ENCODE measurements around the gene RNF34.

The RNF34 gene

GRCh38 chr12:121466794-121467637, 67.1 kb downstream of the RNF34 start:
- DNase-seq (ENCODE audit: low read depth in 2 of 2): peak; percentile 82 to 85

- no peak for DNase-seq (ENCODE audit: low read depth in 2 of 2)
Measured at GRCh38 chr12:121467638-121468498, 68.0 kb downstream of the RNF34 start.

GRCh38 chr12:121468499-121468801, 68.5 kb downstream of the RNF34 start:
- no peak for DNase-seq (ENCODE audit: low read depth in 2 of 2)

- DNase-seq (ENCODE audit: low read depth in 2 of 2): no peak
Measured at GRCh38 chr12:121470751-121471150, 70.8 kb downstream of the RNF34 start.

- DNase-seq (ENCODE audit: low read depth in 2 of 2): no peak
Measured at GRCh38 chr12:121472150-121472905, 72.4 kb downstream of the RNF34 start.
